Measurements from ENCODE around the gene CAPZA2. TPM values are rescaled to one million over a fixed set of nuclear protein-coding genes. Genes with fewer than 3 reads are reported as not detected.

The CAPZA2 gene
- total and polyA plus RNA-seq, 2 donors from 2014 or later, result 130 to 295 TPM

DNA sequence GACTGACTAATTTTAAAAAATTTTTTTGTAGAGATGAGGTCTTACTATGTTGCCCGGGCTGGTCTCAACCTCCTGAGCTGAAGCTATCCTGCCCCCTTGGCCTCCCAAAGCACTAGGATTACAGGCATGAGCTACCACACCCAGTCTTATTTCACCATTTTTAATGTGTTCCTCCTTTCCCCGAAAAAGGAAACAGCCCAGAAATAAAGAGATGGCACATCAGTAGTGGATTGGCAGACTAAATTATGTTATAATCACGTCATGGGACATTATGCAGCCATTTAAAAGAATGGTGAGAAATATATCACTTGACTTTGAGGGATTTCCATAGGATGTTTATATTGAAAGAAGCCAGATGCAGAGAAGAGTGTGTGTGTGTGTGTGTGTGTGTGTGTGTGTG, 40.5 kb downstream of the CAPZA2 start:
- H3K36me3 ChIP-seq (ENCODE audit: control insufficient read depth in 2 of 3, insufficient read depth in 3 of 3, low read length in 3 of 3), result peaks cover 2 to 31% (median 3%) of the 10 kb centered on the region in 3 donors
- peaks cover 0 to 2% (median 0%) of the 10 kb centered on the region in 3 donors for H3K9me3 ChIP-seq (ENCODE audit: control insufficient read depth in 2 of 3, insufficient read depth in 1 of 3, low read length in 3 of 3)
- no peaks in the 10 kb centered on the region for H3K27me3 ChIP-seq (ENCODE audit: control insufficient read depth, insufficient read depth, low read length)
- DNase-seq (no peak), FAIRE-seq (no peak)
- intact Hi-C loops (cut with DNase I), result no loop called here
- peaks cover 0 to 3% (median 0%) of the 10 kb centered on the region in 3 donors for H3K4me1 ChIP-seq (ENCODE audit: control insufficient read depth in 2 of 3, insufficient read depth in 2 of 3, low read depth in 1 of 3, low read length in 3 of 3)
- H3K9ac ChIP-seq (ENCODE audit: low read length in 3 of 3), result no peak overlapping the region
- TF ChIP-seq, protein P1, sequence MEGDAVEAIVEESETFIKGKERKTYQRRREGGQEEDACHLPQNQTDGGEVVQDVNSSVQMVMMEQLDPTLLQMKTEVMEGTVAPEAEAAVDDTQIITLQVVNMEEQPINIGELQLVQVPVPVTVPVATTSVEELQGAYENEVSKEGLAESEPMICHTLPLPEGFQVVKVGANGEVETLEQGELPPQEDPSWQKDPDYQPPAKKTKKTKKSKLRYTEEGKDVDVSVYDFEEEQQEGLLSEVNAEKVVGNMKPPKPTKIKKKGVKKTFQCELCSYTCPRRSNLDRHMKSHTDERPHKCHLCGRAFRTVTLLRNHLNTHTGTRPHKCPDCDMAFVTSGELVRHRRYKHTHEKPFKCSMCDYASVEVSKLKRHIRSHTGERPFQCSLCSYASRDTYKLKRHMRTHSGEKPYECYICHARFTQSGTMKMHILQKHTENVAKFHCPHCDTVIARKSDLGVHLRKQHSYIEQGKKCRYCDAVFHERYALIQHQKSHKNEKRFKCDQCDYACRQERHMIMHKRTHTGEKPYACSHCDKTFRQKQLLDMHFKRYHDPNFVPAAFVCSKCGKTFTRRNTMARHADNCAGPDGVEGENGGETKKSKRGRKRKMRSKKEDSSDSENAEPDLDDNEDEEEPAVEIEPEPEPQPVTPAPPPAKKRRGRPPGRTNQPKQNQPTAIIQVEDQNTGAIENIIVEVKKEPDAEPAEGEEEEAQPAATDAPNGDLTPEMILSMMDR (IDR thresholded peaks at IDR 0.05; ENCODE audit: borderline replicate concordance, extremely low read depth, insufficient read depth), result no peak
- H3K4me3 ChIP-seq (ENCODE audit: low read length in 3 of 3), result no peak overlapping the region
- H3K27ac ChIP-seq (ENCODE audit: low read depth in 2 of 2, low read length in 2 of 2), result no peak overlapping the region

DNA sequence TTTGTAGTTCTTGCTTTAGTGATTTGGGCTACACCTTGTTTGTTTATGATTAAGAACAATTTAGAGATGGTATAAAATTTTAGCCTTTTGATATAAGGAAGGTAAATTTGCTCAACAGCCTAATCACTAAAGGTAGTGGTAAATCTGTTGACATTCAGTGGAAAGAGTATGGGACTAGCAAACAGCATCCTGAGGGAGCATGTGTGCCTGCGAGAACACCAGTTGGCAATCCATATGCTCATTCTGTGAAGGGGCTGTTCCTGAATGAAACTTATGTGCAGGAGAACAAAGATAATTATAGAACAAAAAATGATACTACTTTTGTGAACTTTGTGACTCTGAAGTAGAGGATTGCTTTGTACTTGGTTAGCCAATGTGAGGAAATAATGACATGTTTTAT, 44.0 kb downstream of the CAPZA2 start:
- H3K9ac ChIP-seq (ENCODE audit: low read length in 3 of 3), result no peak overlapping the region
- peaks cover 4 to 30% (median 6%) of the 10 kb centered on the region in 3 donors for H3K36me3 ChIP-seq (ENCODE audit: control insufficient read depth in 2 of 3, insufficient read depth in 3 of 3, low read length in 3 of 3)
- DNase-seq (no peak), FAIRE-seq (no peak)
- H3K4me3 ChIP-seq (ENCODE audit: low read length in 3 of 3), result no peak overlapping the region
- TF ChIP-seq, protein P1 (IDR thresholded peaks at IDR 0.05; ENCODE audit: borderline replicate concordance, extremely low read depth, insufficient read depth), result no peak
- peaks cover 0 to 3% (median 0%) of the 10 kb centered on the region in 3 donors for H3K4me1 ChIP-seq (ENCODE audit: control insufficient read depth in 2 of 3, insufficient read depth in 2 of 3, low read depth in 1 of 3, low read length in 3 of 3)
- no peaks in the 10 kb centered on the region for H3K27me3 ChIP-seq (ENCODE audit: control insufficient read depth, insufficient read depth, low read length)
- H3K27ac ChIP-seq (ENCODE audit: low read depth in 2 of 2, low read length in 2 of 2), result no peak overlapping the region
- H3K9me3 ChIP-seq (ENCODE audit: control insufficient read depth in 2 of 3, insufficient read depth in 1 of 3, low read length in 3 of 3), result peaks cover 0 to 2% (median 0%) of the 10 kb centered on the region in 3 donors
- intact Hi-C loops (cut with DNase I), result no loop called here

DNA sequence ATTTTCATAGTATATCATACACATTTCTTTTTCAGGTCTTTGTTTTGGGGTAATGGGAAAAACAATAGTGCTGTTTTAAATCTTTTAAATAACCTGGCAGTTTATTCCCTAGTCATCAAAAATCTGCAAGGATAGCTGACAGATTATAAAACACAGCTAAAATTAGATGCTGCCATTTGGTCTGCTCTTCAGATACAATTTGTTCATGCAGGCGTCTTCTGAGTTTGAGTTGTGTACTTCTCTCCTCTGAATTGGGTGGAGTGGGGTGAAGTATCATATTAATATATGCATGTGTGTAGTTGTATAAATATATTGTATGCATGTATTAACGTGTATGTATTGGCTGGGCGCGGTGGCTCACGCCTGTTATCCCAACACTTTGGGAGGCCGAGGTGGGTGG, 48.0 kb downstream of the CAPZA2 start:
- FAIRE-seq (no peak), DNase-seq (no peak)
- no peak overlapping the region for H3K4me3 ChIP-seq (ENCODE audit: low read length in 3 of 3)
- peaks cover 10 to 46% (median 12%) of the 10 kb centered on the region in 3 donors for H3K36me3 ChIP-seq (ENCODE audit: control insufficient read depth in 2 of 3, insufficient read depth in 3 of 3, low read length in 3 of 3)
- no peaks in the 10 kb centered on the region for H3K27me3 ChIP-seq (ENCODE audit: control insufficient read depth, insufficient read depth, low read length)
- intact Hi-C loops (cut with DNase I), result no loop called here
- H3K4me1 ChIP-seq (ENCODE audit: control insufficient read depth in 2 of 3, insufficient read depth in 2 of 3, low read depth in 1 of 3, low read length in 3 of 3), result peaks cover 0 to under 1% (median 0%) of the 10 kb centered on the region in 3 donors
- peaks cover 0 to 2% (median 0%) of the 10 kb centered on the region in 3 donors for H3K9me3 ChIP-seq (ENCODE audit: control insufficient read depth in 2 of 3, insufficient read depth in 1 of 3, low read length in 3 of 3)
- H3K9ac ChIP-seq (ENCODE audit: low read length in 3 of 3), result no peak overlapping the region
- TF ChIP-seq, protein P1 (IDR thresholded peaks at IDR 0.05; ENCODE audit: borderline replicate concordance, extremely low read depth, insufficient read depth), result no peak
- H3K27ac ChIP-seq (ENCODE audit: low read depth in 2 of 2, low read length in 2 of 2), result no peak overlapping the region

DNA sequence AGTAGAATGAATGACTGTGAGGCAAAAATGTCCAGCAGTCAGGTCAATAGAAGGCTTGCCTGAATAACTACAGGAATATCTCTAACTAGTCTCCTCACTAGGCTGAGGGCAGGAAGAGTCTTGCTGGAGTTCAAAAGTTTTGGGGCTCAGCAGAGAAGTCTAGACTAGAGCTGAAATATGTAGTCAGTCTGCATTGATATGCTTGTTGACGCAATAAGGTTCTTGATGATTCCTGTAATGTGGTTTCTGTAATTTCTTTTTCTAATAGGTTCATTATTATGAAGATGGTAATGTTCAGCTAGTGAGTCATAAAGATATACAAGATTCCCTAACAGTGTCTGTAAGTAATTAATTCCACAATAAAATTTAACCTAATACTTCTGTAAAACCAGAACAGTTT, 49.4 kb downstream of the CAPZA2 start:
- no peaks in the 10 kb centered on the region for H3K4me1 ChIP-seq (ENCODE audit: control insufficient read depth in 2 of 3, insufficient read depth in 2 of 3, low read depth in 1 of 3, low read length in 3 of 3)
- no peak overlapping the region for H3K4me3 ChIP-seq (ENCODE audit: low read length in 3 of 3)
- FAIRE-seq (no peak), DNase-seq (no peak)
- intact Hi-C loops (cut with DNase I), result no loop called here
- H3K36me3 ChIP-seq (ENCODE audit: control insufficient read depth in 2 of 3, insufficient read depth in 3 of 3, low read length in 3 of 3), result peaks cover 10 to 45% (median 12%) of the 10 kb centered on the region in 3 donors
- H3K9ac ChIP-seq (ENCODE audit: low read length in 3 of 3), result no peak overlapping the region
- H3K9me3 ChIP-seq (ENCODE audit: control insufficient read depth in 2 of 3, insufficient read depth in 1 of 3, low read length in 3 of 3), result peaks cover 0 to 2% (median 0%) of the 10 kb centered on the region in 3 donors
- no peaks in the 10 kb centered on the region for H3K27me3 ChIP-seq (ENCODE audit: control insufficient read depth, insufficient read depth, low read length)
- H3K27ac ChIP-seq (ENCODE audit: low read depth in 2 of 2, low read length in 2 of 2), result no peak overlapping the region
- TF ChIP-seq, protein P1 (IDR thresholded peaks at IDR 0.05; ENCODE audit: borderline replicate concordance, extremely low read depth, insufficient read depth), result no peak

Data from kidney (tissue), 14 donors.